Lung (tissue), 12 donors: ENCODE data around the gene PANX2. TPM values are rescaled to one million over a fixed set of nuclear protein-coding genes. Genes with fewer than 3 reads are reported as not detected.

Experiments
- ATAC-seq: fragments of 200-7000 bp; cut with Tn5 transposase; one replicate; pipeline ENCODE4 v1.9.1; 2020; ENCODE audit warnings: moderate number of reproducible peaks; ENCODE audit not compliant: insufficient read depth, low FRiP score
- DNase-seq, 3 donors: peaks; one replicate each; pipeline ENCODE4 v3.0.0-alpha.2; 2013 to 2017
- H3K27ac ChIP-seq, 2 donors: one replicate each; pipeline ENCODE4 v1.5.1; 2013; ENCODE audit warnings: mild to moderate bottlenecking in 2 of 2, moderate library complexity in 2 of 2, control low read depth in 1 of 2, inconsistent platforms in 1 of 2, low read depth in 1 of 2, low read length in 1 of 2
- H3K27me3 ChIP-seq, 3 donors: one replicate each; pipeline ENCODE4 v1.5.1; 2013; ENCODE audit warnings: low read length in 2 of 3; ENCODE audit not compliant: control insufficient read depth in 3 of 3, insufficient read depth in 3 of 3
- H3K36me3 ChIP-seq, 4 donors: one replicate each; pipeline ENCODE4 v1.5.1; 2013; ENCODE audit warnings: low read length in 4 of 4, mild to moderate bottlenecking in 1 of 4, moderate library complexity in 1 of 4; ENCODE audit not compliant: control insufficient read depth in 4 of 4, insufficient read depth in 4 of 4
- H3K4me1 ChIP-seq, 5 donors: one replicate each; pipeline ENCODE4 v1.5.1; 2013; ENCODE audit warnings: low read length in 5 of 5, mild to moderate bottlenecking in 2 of 5, moderate library complexity in 1 of 5; ENCODE audit not compliant: control insufficient read depth in 5 of 5, insufficient read depth in 5 of 5
- H3K4me3 ChIP-seq: one replicate; pipeline ENCODE4 v1.5.1; 2013; ENCODE audit warnings: mild to moderate bottlenecking, control low read depth, moderate library complexity
- H3K9ac ChIP-seq, 2 donors: one replicate each; pipeline ENCODE4 v1.5.1; 2013; ENCODE audit warnings: low read length in 2 of 2, control low read depth in 1 of 2; ENCODE audit not compliant: insufficient read depth in 1 of 2
- H3K9me3 ChIP-seq, 4 donors: one replicate each; pipeline ENCODE4 v1.5.1; 2013; ENCODE audit warnings: low read length in 3 of 4, mild to moderate bottlenecking in 1 of 4, moderate library complexity in 1 of 4; ENCODE audit not compliant: control insufficient read depth in 4 of 4, insufficient read depth in 3 of 4
- CTCF ChIP-seq: IDR thresholded peaks from 2 replicates; pipeline ENCODE4 v1.5.1; 2012; ENCODE audit warnings: mild to moderate bottlenecking; ENCODE audit errors: control extremely low read depth, extremely low read depth
- WGBS, 2 donors: extraction: QIAGEN DNeasy Blood & Tissue Kit; methylation state at CpG; one replicate each; pipeline ENCODE4 v1.1.7; 2013; 5-methylcytosine and 5-hydroxymethylcytosine counted together
- polyA plus RNA-seq, 2 donors: library from polyadenylated mRNA; stranded (reverse); fragments of 200-250 nt; gene quantifications; one replicate each; pipeline ENCODE4 v1.2.1, GENCODE V29; 2013
- total RNA-seq, 2 donors: library from RNA; depleted of rRNA in 1 of 2; stranded (reverse); fragments of >200 nt in 1 of 2; gene quantifications; one replicate each; pipeline ENCODE4 v1.2.1, GENCODE V29; 2014 to 2021
- donor health status: control.
- donor health status: control.
- donor health status: Bipolar disorder and iron deficiency.
- donor health status: healthy.
- donor health status: DM: yes; HTN: yes; CAD: no.

PANX2 gene
- total and polyA plus RNA-seq, 4 donors = 1.00 to 3.9 (median 2.6) TPM

- DNase-seq (no peak), ATAC-seq (no peak)
- Histone ChIP-seq H3K36me3 (no peaks in the 10 kb centered on the region), H3K27me3 (peaks cover 0 to 11% (median 5%) of the 10 kb centered on the region in 3 donors), H3K9ac (no peak overlapping the region), H3K4me3 (no peak overlapping the region), H3K27ac (no peak overlapping the region), H3K4me1 (peaks cover 0 to 5% (median 0%) of the 10 kb centered on the region in 5 donors), H3K9me3 (peaks cover 0 to 2% (median 0%) of the 10 kb centered on the region in 4 donors)
- WGBS, 2 donors = 80 to 84% methylated on average over 13 of the region's 13 CpGs
- no peak for TF ChIP-seq CTCF
These were observed 1.5 kb downstream of the PANX2 start for GRCh38 chr22:50171965-50172421.

- 51 to 74% methylated on average over 26 of the region's 26 CpGs for WGBS, 2 donors
- Histone ChIP-seq H3K36me3 (no peaks in the 10 kb centered on the region), H3K9me3 (peaks cover 0 to 5% (median 0%) of the 10 kb centered on the region in 4 donors), H3K27ac (no peak overlapping the region), H3K9ac (no peak overlapping the region), H3K4me3 (no peak overlapping the region), H3K4me1 (peaks cover 0 to 5% (median 0%) of the 10 kb centered on the region in 5 donors), H3K27me3 (peaks cover 0 to 8% (median 5%) of the 10 kb centered on the region in 3 donors)
- DNase-seq (no peak), ATAC-seq (no peak)
- no peak for TF ChIP-seq CTCF
These were observed 2.9 kb downstream of the PANX2 start for GRCh38 chr22:50173311-50173982.

- WGBS, 2 donors = 92 to 93% methylated on average over 6 of the region's 6 CpGs
- Histone ChIP-seq H3K27me3 (peaks cover 0 to 5% (median 3%) of the 10 kb centered on the region in 3 donors), H3K36me3 (no peaks in the 10 kb centered on the region), H3K4me3 (no peak overlapping the region), H3K4me1 (peaks cover 0 to 5% (median 0%) of the 10 kb centered on the region in 5 donors), H3K9me3 (peaks cover 0 to 5% (median 0%) of the 10 kb centered on the region in 4 donors), H3K9ac (no peak overlapping the region), H3K27ac (no peak overlapping the region)
- no peak for TF ChIP-seq CTCF
- ATAC-seq = no peak
- DNase-seq = no peak
These were observed 3.4 kb downstream of the PANX2 start for GRCh38 chr22:50173983-50174355.
